HG02588 (cell line): ENCODE data around the gene THADA.

Experiments
- ATAC-seq: cut with Tn5 transposase; IDR thresholded peaks from one replicate; pipeline ENCODE4 v1.9.1; 2021; ENCODE audit warnings: mild to moderate bottlenecking, moderate library complexity; ENCODE audit not compliant: unreplicated experiment

THADA gene

DNA sequence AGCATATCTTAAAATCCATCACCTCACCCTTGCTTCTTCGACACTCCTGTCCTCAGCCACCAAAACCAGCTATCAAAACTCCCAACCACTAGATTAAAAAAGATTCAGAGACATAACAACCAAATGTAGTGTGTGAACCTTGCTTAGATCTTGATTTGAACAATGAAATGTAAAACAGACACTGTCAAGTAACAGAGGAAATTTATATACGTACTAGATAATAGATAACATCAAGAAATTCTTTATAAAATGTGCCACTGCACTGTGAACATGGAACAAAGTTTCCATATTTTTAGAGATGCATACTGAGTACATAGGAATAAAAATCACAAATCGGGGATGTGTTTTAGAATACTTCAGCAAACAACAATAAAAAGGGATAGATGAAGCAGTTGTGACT lies 86.0 kb downstream of the THADA start:
- ATAC-seq = no peak

GRCh38 chr2:43508209-43508608 lies 87.6 kb downstream of the THADA start:
- ATAC-seq = no peak

- ATAC-seq = no peak
These were observed 88.7 kb downstream of the THADA start for GRCh38 chr2:43507137-43507536.

GRCh38 chr2:43495727-43496126 lies 100.1 kb downstream of the THADA start:
- no peak for ATAC-seq

GRCh38 chr2:43493954-43494353 lies 101.9 kb downstream of the THADA start:
- ATAC-seq = no peak

DNA sequence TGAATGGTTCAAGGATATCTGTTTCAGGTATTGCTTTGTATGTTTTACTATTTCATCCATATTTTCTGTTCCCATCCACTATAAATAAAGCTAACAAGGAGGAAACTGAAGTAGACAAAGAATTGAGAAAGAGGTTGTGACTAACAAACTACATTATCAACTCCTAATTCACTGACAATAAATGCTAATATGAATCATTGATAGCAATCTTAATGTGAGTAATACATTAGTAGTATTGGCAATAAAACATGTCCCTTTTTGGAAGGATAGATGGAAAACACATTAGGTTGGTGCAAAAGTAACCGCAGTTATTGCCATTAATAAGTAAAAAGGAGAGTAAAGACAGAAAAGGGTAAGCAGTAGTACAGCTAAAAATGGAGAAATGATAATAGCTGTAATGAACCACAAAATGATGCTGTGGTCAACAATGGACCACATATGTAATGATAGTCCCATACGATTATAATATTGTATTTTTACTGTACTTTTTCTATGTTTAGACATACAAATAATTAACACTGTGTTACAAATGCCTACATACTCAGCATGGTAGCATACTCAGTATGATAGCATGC lies 104.7 kb downstream of the THADA start:
- no peak for ATAC-seq

GRCh38 chr2:43490252-43490786 lies 105.5 kb downstream of the THADA start:
- ATAC-seq = no peak

- ATAC-seq = no peak
These were observed 107.1 kb downstream of the THADA start for GRCh38 chr2:43488737-43489136.

GRCh38 chr2:43486603-43487002 lies 109.2 kb downstream of the THADA start:
- ATAC-seq = no peak

DNA sequence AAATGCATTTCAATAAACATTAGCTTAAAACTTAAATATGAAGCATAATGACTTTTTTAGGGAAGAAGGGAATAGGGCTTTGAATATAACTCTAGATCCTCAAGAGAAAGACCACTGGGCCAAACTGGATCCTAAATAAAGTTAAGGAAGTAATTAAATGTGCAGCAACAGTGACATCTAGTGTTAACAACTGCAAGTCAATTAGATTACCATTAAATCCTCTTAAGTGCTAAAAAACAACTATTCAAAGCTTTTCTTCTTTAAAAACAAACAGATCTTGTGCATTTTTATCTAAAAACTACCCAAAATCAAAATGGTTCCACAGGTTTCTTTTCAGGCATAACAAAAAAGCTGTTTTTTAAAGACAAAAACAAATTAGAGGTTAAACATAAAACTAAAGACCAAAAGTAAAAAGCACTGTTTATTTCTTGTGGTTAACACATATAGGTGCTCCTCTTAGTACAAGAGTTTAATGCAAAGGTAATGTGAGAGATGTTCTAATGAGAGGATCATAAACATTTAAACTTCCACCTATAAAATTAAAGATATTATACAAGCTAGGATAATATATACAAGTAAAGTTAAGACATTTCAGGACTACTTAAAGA lies 111.4 kb downstream of the THADA start:
- no peak for ATAC-seq

DNA sequence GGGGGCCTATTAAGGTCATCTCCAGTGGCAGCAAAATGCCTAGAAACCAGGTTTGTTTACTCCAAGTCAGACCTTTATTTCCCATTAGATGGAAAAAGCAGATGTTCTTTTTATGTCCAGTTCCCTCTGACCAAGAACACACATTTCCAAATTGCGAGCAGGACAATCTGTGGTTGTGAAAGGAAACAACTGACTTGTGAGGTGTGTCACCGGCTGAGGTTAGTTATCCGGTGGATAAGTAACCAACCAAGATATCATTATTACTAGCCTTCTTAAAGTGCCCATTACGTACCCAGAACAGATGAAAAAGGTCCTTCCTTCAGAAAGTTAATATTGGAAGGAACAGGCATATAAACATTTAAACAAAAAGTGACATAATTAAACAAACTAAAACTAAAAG lies 112.9 kb downstream of the THADA start:
- ATAC-seq = peak; percentile 54

- ATAC-seq = no peak
These were observed 113.8 kb downstream of the THADA start for GRCh38 chr2:43481927-43482542.

- ATAC-seq = no peak
These were observed 115.0 kb downstream of the THADA start for GRCh38 chr2:43480874-43481273.

GRCh38 chr2:43478412-43479086 lies 117.3 kb downstream of the THADA start:
- no peak for ATAC-seq

DNA sequence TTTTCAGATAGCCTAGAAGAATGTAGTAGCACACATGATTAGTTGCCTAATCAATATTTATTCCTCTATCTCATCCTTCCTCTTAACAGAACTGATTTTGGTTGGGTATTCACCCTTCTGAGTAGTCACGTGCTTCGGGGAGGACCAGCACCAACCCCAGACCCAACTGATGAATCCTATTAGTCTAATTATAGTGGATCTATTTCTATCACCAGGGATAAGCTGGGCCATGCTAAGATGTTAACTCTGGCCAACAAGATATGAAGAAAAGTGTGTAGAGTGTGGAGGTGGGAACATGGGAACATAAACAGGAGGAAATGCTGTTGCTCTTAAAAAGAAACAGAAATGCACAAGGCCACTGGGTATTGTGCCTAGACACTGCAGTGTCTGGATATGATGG lies 119.9 kb downstream of the THADA start:
- ATAC-seq = no peak

- no peak for ATAC-seq
These were observed 120.5 kb downstream of the THADA start for GRCh38 chr2:43475137-43475846.

DNA sequence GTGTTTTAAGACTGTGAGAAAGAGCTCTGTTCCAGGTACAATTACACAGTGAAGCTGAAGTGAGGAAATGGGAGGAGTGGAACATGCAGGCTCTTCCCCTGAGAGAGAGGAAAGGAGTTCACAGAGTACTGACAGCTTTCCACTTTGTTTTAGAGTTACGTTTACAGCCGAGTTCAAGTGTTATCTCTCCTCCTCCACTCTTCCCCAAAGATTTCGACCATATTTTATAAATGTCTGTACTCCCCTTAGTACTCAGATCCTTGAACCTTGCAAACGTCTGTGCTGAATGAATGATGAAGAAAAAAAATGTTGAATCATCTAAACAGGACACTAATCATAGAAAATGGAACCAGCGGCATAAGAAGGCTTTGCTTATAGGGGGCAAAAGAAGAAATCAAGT lies 121.6 kb downstream of the THADA start:
- no peak for ATAC-seq

DNA sequence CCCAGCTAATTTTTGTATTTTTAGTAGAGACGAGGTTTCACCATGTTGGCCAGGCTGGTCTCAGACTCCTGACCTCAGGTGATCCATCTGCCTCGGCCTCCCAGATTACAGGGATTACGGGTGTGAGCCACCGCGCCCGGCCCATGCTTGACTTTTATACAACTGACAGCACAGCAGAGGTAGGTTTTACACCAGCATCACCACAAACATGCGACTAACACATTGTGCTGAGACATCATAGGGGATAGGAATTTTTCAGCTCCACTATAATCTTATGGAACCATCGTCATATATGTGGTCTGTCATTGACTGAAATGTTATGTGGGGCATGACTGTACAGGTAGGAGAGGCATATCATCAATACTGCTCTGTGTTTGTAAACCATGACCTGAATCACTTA lies 122.1 kb downstream of the THADA start:
- no peak for ATAC-seq

DNA sequence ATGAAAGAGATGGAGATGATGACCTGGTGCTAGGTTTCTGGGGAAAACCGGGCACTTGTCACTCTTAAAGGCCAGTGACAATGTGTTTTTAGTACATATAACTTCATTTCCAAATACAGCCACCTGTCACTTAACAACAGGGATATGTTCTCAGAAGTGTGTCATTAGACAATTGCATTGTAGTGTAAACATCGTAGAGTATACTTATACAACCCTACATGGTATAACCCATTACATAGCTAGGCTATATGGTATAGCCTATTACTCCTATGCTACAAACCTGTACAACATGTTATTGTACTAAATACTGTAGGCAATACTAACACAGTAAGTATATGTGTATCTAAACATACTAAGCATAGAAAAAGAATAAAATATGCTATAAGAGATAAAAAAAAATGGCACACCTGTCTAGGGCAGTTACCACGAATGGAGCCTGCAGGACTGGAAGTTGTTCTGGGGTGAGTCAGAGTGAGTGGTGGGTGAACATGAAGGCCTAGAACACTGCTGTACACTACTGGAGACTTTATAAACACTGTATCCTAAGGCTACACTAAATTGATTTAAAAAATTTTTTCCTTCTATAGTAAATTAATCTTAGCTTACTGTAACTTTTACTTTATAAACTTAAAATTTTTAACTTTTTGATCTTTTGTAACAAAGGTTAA lies 123.2 kb downstream of the THADA start:
- ATAC-seq = no peak

GRCh38 chr2:43469713-43470112 lies 126.1 kb downstream of the THADA start:
- ATAC-seq = no peak

GRCh38 chr2:43469094-43469493 lies 126.7 kb downstream of the THADA start:
- no peak for ATAC-seq
